SK-N-MC (cell line): Measurements from ENCODE around the gene SMIM33.

Experiments used
- EZH2 ChIP-seq: fragments of 200-600 bp; sonication (generic); IDR thresholded peaks from one replicate; pipeline ENCODE4 v1.6.1; 2017; ENCODE audit warnings: antibody characterized with exemption
- FOXP2 ChIP-seq: optimal IDR thresholded peaks from 2 replicates; pipeline ENCODE3; 2011; ENCODE audit warnings: mild to moderate bottlenecking, moderate library complexity; ENCODE audit not compliant: insufficient read depth; ENCODE audit errors: extremely low read length, control extremely low read depth
- POLR2AphosphoS5 ChIP-seq: IDR thresholded peaks from 2 replicates; pipeline ENCODE4 v1.6.1; 2012; ENCODE audit warnings: mild to moderate bottlenecking, low read depth, low read length, borderline replicate concordance

DNA sequence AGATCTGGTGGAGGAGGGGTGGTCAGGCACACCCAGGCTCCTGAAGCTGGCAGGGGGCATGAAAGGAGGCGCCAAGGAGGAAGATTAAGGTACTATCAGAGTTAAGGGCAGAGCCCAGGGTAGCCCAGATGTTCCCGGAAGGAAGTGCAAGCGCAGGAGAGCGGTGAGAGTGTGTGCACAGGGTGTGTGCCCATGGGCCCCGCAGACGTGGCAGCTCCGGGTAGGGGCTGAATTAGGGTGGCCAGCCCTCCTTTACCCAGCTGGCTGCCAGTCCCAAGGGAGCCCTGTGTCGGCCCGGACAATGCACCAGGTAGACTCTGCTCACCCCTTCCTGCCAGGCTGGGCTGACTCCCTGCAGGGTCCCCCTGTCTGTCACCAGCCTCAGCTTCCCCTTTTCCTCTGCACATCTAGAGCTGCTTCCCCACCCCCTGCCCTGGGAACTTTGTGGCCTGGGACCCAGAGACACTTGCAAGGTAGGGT lies at the start of gene SMIM33:
- TF ChIP-seq EZH2: no peak
- no peak for TF ChIP-seq FOXP2
- TF ChIP-seq POLR2AphosphoS5: no peak
